Peyer's patch (tissue), 4 donors: ENCODE data around the gene LMF2. TPM values are rescaled to one million over a fixed set of nuclear protein-coding genes. Genes with fewer than 3 reads are reported as not detected.

Source experiments
- DNase-seq, 3 donors: peaks; one replicate each; pipeline ENCODE4 v3.0.0-alpha.2; 2017 to 2019
- H3K27ac ChIP-seq, 4 donors: fragments of 200-600 bp; sonication (generic); one replicate each; pipeline ENCODE4 v1.5.1; 2016 to 2019
- H3K27me3 ChIP-seq, 2 donors: fragments of 200-600 bp; sonication (generic); one replicate each; pipeline ENCODE4 v1.5.1; 2019
- H3K36me3 ChIP-seq, 3 donors: fragments of 200-600 bp; sonication (generic); one replicate each; pipeline ENCODE4 v1.5.1; 2016 to 2019
- H3K4me1 ChIP-seq, 4 donors: fragments of 200-600 bp; sonication (generic); one replicate each; pipeline ENCODE4 v1.5.1; 2016 to 2019
- H3K4me3 ChIP-seq, 4 donors: fragments of 200-600 bp; sonication (generic); 1 replicate in 3 of 4; 2 replicates in 1 of 4; pipeline ENCODE4 v1.5.1; 2016 to 2019; ENCODE audit warnings: mild to moderate bottlenecking in 1 of 4
- H3K9me3 ChIP-seq, 4 donors: fragments of 200-600 bp; sonication (generic); one replicate each; pipeline ENCODE4 v1.5.1; 2016 to 2019; ENCODE audit warnings: mild to moderate bottlenecking in 1 of 4
- CTCF ChIP-seq, 6 experiments: fragments of 450-650 bp in 4 of 6; fragments of 200-600 bp in 2 of 6; sonication (generic) in 1 of 6; IDR thresholded peaks; one replicate each; pipeline ENCODE4 v1.5.1; 2017 to 2019; ENCODE audit warnings: antibody characterized with exemption in 6 of 6, mild to moderate bottlenecking in 3 of 6, moderate library complexity in 1 of 6
- POLR2A ChIP-seq, 2 donors: fragments of 450-650 bp; IDR thresholded peaks; one replicate each; pipeline ENCODE4 v1.5.1; 2017; ENCODE audit warnings: antibody characterized with exemption in 2 of 2, mild to moderate bottlenecking in 2 of 2, moderate library complexity in 2 of 2
- total RNA-seq, 4 donors: library from RNA; depleted of rRNA; stranded (reverse); fragments of >200 nt; gene quantifications; one replicate each; pipeline ENCODE4 v1.1.0, GENCODE V29; 2016

Gene LMF2
- total RNA-seq, 4 donors from 2014 or later = 68.5 to 94.9 (median 83.3) TPM

GRCh38 chr22:50456026-50456425, 51.5 kb downstream of the LMF2 start:
- H3K36me3 ChIP-seq = peaks cover 0 to 79% (median 0%) of the 10 kb centered on the region in 3 donors
- H3K4me3 ChIP-seq = no peak overlapping the region
- no peaks in the 10 kb centered on the region for H3K27me3 ChIP-seq
- H3K4me1 ChIP-seq = no peaks in the 10 kb centered on the region
- no peak for DNase-seq
- H3K9me3 ChIP-seq = no peaks in the 10 kb centered on the region
- H3K27ac ChIP-seq = no peak overlapping the region
- no peak for TF ChIP-seq POLR2A (IDR thresholded peaks at IDR 0.05)
- no peak for TF ChIP-seq CTCF (IDR thresholded peaks at IDR 0.05)

GRCh38 chr22:50455201-50455600, 52.3 kb downstream of the LMF2 start:
- no peak overlapping the region for H3K27ac ChIP-seq
- no peak for DNase-seq
- TF ChIP-seq POLR2A (IDR thresholded peaks at IDR 0.05) = no peak
- TF ChIP-seq CTCF (IDR thresholded peaks at IDR 0.05) = no peak
- H3K4me3 ChIP-seq = no peak overlapping the region
- no peaks in the 10 kb centered on the region for H3K4me1 ChIP-seq
- no peaks in the 10 kb centered on the region for H3K9me3 ChIP-seq
- no peaks in the 10 kb centered on the region for H3K27me3 ChIP-seq
- H3K36me3 ChIP-seq = peaks cover 0 to 72% (median 0%) of the 10 kb centered on the region in 3 donors

- no peak for DNase-seq
- Histone ChIP-seq H3K27me3 (no peaks in the 10 kb centered on the region), H3K9me3 (no peaks in the 10 kb centered on the region), H3K27ac (no peak overlapping the region), H3K36me3 (peaks cover 0 to 72% (median 0%) of the 10 kb centered on the region in 3 donors), H3K4me1 (peaks cover 0 to 3% (median 0%) of the 10 kb centered on the region in 4 donors), H3K4me3 (no peak overlapping the region)
- TF ChIP-seq POLR2A (IDR thresholded peaks at IDR 0.05) = no peak
- no peak for TF ChIP-seq CTCF (IDR thresholded peaks at IDR 0.05)
Observed at GRCh38 chr22:50454556-50455075, 52.9 kb downstream of the LMF2 start.

Other genes starting within 250 kb of the LMF2 start
- gene MAPK12, start 246.0 kb downstream of the LMF2 start, total RNA-seq = 10 to 100 TPM in 1 of 4 donors, 1 to 10 TPM in 3; 1.2 to 37.1 (median 5.4) TPM
- gene MAPK11, start 237.3 kb downstream of the LMF2 start, total RNA-seq = 10 to 100 TPM in 1 of 4 donors, 1 to 10 TPM in 2, not detected in 1; 2.0 to 14.0 (median 2.5) TPM
- gene PLXNB2, start 200.1 kb downstream of the LMF2 start, total RNA-seq = 100 to 1,000 TPM; 182 to 597 (median 307) TPM
- 10 to 100 TPM in 1 of 4 donors, 1 to 10 TPM in 3; 5.4 to 14.9 (median 6.3) TPM for gene DENND6B, start 180.7 kb downstream of the LMF2 start, total RNA-seq
- 100 to 1,000 TPM in 2 of 4 donors, 10 to 100 TPM in 2; 82.8 to 201 (median 111) TPM for gene PPP6R2, start 164.4 kb downstream of the LMF2 start, total RNA-seq
- 100 to 1,000 TPM in 3 of 4 donors, 10 to 100 TPM in 1; 72.0 to 133 (median 121) TPM for gene SBF1, start 32.7 kb downstream of the LMF2 start, total RNA-seq
- 1 to 10 TPM in 3 of 4 donors, under 1 TPM in 1; 0.83 to 8.4 (median 5.8) TPM for gene ADM2, start 26.2 kb downstream of the LMF2 start, total RNA-seq
- gene MIOX, start 20.8 kb downstream of the LMF2 start, total RNA-seq = not detected
- gene NCAPH2, start 522 bp upstream of the LMF2 start, total RNA-seq = 10 to 100 TPM; 34.0 to 85.8 (median 41.2) TPM
- 1 to 10 TPM in 3 of 4 donors, not detected in 1; 1.2 to 6.3 (median 4.5) TPM for gene SCO2, start 17.9 kb upstream of the LMF2 start, total RNA-seq
- gene TYMP, start 22.3 kb upstream of the LMF2 start, total RNA-seq = 10 to 100 TPM; 53.5 to 93.9 (median 88.3) TPM
- gene KLHDC7B, start 38.2 kb upstream of the LMF2 start, total RNA-seq = 1 to 10 TPM in 1 of 4 donors, not detected in 3; 1.1 TPM
- gene SYCE3, start 55.2 kb upstream of the LMF2 start, total RNA-seq = not detected
- gene CPT1B, start 70.7 kb upstream of the LMF2 start, total RNA-seq = 100 to 1,000 TPM in 1 of 4 donors, 10 to 100 TPM in 3; 51.2 to 133 (median 56.5) TPM
- gene CHKB, start 75.1 kb upstream of the LMF2 start, total RNA-seq = 100 to 1,000 TPM; 111 to 278 (median 156) TPM
- 1 to 10 TPM in 1 of 4 donors, under 1 TPM in 2, not detected in 1; 0.66 to 1.2 (median 0.83) TPM for gene MAPK8IP2, start 93.1 kb upstream of the LMF2 start, total RNA-seq
- 100 to 1,000 TPM in 3 of 4 donors, 10 to 100 TPM in 1; 84.2 to 130 (median 124) TPM for gene ARSA, start 120.5 kb upstream of the LMF2 start, total RNA-seq
- 10 to 100 TPM in 2 of 4 donors, 1 to 10 TPM in 2; 2.8 to 36.3 (median 10.8) TPM for gene SHANK3, start 165.1 kb upstream of the LMF2 start, total RNA-seq
- not detected for gene ACR, start 230.5 kb upstream of the LMF2 start, total RNA-seq